DMS153 treated with DMSO at 0.1 percent for 48 hours (cell line): ENCODE measurements around the gene ZNF215.
"Not testable (repeated sequence)": the region's sequence is repeated elsewhere in the genome, so short reads cannot be mapped to it uniquely, and the experiment has no call there.

Experiments
- DNase-seq: peaks from one replicate; lab custom pipeline; 2025; ENCODE audit not compliant: unreplicated experiment; lab: John Stamatoyannopoulos, UW

Gene ZNF215

DNA sequence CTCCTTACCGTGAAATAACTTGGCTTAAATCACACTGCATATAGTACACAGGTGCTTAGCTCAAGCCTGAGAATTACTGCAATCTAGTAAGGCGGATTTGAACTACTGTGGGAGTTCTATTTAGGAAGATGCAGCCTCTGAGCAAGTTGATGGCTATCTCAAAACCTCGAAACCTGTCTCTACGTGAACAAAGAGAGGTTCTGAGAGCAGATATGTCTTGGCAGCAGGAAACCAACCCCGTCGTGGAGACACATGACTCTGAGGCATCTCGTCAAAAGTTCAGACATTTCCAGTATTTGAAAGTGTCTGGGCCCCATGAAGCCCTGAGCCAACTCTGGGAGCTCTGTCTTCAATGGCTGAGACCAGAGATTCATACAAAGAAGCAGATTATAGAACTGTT lies 5.9 kb downstream of the ZNF215 start:
- no peak for DNase-seq

DNA sequence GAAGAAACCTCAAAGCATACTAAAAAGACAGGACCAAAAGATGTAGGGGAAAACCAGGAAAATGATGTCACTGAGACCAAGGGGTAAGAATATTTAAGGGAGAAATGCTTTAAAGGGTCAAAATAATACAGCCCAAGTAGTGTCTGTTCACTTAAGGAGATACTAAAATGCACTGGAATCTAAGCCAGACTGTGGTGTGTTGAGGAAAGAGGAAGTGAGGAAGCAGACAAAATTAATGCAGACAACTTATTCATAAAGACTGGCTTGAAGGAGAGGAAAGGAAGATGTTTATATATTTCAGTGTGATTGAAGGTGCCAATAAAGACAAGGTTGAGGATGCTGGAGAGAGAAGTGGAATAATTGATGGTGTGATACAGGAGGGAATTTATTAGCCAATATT lies 15.7 kb downstream of the ZNF215 start:
- DNase-seq: no peak

DNA sequence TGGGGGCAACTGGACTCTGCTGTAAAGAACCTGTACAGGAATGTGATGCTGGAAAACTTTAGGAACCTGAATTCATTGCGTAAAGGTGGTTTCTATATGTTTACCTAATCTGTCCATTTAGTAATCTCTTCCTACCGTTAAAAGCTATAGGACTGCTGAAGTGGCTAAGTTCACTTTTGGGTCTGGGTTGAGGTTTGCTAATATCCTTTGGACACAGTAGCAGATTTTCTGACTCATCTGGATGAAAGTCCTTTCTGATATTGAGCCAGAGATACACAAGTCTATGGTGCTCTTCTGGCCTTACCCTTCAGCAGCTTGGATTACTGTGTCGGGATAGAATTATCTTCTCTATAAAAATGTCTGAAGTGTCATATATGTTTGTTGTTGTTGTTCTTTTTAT lies 16.9 kb downstream of the ZNF215 start:
- DNase-seq: no peak

DNA sequence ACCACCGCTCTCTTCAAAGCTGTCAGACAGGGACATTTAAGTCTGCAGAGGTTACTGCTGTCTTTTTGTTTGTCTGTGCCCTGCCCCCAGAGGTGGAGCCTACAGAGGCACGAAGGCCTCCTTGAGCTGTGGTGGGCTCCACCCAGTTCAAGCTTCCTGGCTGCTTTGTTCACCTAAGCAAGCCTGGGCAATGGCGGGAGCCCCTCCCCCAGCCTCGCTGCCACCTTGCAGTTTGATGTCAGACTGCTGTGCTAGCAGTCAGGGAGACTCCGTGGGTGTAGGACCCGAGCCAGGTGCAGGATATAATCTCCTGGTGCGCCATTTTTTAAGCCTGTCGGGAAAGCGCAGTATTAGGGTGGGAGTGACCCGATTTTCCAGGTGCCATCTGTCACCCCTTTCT lies 28.0 kb downstream of the ZNF215 start:
- DNase-seq: not testable (repeated sequence)

DNA sequence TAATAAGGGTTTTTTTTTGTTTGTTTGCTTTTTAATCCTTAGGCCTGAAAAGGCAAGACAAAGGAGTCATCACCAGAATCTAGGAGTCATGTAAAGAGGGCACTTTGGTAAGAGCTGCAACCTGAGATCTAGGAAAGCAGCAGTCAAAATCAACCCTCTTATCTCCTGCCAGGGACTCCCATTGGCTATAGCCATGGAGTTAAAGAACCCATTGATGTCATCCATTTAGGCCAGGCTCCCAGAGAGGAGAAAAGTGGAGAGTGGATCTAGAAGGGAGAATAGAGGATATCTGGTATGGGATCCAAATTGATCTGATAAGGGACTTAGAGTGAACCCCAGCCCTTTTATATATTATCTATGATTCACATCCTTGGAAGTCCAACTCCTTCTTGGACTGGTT lies 35.9 kb downstream of the ZNF215 start:
- no peak for DNase-seq

DNA sequence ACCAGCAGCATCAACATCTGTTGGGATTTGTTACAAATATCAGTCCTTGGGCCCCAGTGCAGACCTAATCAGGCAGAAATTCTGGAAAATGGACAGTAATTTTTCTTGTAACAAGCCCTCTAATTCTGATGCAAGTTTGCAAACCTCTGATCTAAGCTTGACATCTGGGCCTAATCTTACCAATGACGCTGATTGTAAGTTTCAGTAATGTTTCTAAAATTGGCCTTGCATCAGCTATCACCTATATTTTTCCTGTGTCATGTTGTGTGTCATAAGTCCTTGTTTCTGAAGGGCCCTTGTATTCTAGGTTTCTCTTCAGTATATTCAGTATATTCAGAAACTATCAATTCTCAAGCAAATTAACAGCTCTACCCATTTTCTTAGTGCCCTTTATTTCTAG lies 36.4 kb downstream of the ZNF215 start:
- DNase-seq: no peak

DNA sequence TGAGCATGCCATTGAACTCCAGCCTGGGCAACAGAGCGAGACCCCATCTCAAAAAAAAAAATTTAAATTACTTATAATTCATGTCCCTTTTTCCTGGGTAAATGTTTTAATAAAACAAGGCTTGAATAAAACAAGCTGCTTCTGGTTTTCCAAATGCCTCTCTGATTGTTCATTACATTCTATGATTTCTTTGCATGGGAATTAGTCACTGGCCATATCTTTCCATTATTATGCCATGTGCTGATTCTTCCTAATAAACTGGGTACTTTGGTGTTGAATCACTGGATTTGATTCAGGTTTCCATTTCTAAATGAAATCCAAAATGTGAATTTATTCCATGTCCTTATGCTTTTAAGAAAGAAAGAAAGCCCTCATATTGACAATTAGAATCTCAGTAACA lies 42.6 kb downstream of the ZNF215 start:
- no peak for DNase-seq

DNA sequence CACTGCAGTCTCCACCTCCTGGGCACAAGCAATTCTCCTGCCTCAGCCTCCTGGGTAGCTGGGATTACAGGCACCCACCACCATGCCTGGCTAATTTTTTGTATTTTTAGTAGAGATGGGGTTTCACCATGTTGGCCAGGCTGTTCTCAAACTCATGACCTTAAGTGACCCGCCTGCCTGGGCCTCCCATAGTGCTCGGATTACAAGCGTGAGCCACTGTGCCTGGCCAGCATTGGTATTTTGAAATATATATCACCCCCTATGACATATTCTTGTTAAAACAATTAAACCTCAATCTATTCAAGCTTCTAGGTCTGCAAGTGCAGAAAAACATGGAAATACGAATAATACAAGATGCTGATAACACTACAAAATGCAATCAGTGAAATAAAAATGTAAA lies 43.6 kb downstream of the ZNF215 start:
- DNase-seq: not testable (repeated sequence)

DNA sequence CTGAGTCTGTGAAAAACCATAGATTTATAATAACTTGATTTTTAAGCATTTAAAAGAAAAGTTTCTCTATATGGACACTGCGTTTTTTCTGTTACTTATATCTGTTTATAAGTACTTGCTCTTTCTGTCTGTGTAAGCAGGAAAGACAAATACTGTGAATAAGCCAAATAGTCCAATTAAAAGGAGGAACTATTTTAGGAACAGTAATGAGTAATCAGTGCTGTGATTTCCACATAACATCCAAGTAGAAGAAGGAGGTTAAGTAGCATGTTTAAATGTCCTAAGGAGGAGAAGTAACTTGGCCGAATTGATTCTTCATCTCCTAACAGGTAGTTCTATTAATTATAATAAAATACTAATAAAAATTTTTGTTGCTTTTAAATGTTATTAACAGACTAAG lies 53.1 kb downstream of the ZNF215 start:
- DNase-seq: no peak

DNA sequence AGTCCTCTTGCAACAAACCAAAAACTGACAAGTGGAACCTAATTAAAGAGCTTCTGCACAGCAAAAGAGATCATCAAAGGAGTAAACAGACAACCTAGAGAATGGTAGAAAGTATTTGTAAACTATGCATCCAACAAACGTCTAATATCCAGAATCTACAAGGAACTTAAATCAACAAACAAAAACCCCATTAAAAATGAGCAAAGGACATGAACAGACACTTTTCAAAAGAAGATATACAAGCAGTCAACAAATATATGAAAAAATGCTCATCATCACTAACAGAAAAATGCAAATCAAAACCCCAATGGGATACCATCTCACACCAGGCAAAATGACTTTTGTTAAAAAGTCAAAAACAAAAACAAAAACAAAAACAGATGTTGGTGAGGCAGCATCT lies 60.3 kb downstream of the ZNF215 start:
- DNase-seq: no peak

DNA sequence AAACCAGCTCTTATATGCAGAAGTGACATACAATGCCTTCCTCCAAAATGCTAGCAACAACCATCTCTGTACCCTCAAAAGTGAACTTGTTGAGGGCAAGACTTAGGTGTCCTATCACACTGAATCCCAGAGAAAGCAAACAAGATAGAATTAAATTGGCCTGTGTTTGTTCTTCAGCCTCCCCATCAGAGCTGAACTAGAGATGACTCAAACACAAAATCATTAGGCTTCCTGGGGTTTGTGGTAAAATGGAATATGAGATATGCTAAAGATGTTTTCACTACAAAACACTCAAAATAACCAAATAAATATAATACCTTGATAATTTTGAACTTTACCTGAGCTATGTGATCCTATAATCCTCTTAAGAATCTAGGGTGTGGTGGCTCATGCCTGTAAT lies 62.3 kb downstream of the ZNF215 start:
- DNase-seq: no peak

DNA sequence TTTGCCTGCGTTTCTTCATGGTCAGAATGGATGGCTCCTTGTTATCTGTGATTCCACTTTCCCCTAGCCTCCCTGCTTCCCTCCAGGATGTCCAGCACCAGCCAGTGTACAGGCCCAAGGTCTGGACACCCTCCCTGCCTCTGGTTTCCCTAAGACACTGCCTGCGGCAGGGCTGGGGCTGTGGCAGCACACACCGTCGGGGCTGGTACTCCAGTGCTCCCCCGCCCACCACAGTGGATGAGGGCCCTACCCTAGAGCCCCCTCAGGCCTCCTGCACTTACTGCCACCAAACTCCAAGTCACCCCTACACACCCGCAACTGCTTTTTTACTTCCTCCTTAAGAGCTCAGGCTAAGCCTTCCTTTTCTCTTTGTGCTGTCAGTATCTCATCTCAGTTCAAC lies 65.0 kb downstream of the ZNF215 start:
- DNase-seq: no peak

DNA sequence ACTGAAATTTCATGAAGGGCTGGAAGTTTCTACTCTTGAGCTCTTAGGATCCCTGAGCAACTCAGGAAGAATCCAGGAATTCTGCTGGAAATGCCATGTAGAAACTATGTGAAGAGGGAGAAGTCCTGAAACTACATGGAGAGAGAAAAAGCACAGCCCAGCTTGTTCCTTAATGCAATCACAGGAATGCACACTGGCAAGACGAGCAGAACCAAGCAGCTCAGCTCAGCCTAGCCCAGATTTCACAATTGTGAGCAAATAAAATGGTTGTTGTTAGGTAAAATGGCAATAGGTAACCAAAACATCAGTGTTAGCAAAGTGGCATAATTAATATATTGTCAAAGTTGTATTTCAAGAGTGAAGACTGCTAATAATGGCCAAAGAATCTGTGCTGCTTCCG lies 65.8 kb downstream of the ZNF215 start:
- DNase-seq: no peak

DNA sequence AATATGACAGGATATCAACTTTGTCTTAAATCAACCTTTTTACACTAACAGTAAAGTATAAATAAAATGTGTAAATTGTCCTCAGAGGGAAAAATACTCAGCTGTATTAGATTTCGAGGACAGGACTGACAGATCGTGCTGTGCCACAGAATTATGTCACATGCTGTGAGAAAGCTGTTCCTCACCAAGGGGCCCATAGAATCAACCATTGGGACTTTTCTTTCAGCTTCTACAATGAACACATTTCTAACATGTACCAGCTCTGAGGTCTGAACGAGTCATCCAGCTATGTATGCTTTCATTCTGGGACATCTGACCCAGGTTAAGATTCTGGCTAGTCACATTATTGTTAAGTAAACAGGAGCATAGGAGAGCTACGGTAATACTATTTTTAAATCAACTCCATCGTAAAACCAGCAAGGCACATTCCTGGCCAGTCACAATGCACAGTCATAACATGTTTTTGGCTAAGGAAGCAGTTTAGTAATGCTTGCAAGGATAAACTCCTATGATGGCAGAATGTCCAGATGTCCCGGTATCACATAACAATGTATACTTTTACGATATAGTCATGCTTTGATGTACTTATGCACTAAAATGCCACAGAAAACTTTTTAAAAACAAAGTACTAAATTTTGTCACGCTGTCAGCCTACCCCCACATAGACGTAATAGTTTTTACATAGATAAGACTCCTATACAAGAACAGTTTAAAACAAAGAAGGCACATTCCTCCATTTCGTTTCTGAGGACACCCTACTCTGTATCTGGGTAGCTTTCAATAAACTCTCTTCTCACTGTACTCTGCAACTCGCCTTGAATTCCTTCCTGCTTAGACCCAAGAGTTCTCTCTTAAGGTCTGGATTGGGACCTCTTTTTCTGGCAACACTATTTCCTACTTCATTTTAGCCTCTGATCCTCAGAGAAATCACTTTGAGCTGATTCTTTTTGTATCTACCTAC lies 66.5 kb downstream of the ZNF215 start:
- no peak for DNase-seq

DNA sequence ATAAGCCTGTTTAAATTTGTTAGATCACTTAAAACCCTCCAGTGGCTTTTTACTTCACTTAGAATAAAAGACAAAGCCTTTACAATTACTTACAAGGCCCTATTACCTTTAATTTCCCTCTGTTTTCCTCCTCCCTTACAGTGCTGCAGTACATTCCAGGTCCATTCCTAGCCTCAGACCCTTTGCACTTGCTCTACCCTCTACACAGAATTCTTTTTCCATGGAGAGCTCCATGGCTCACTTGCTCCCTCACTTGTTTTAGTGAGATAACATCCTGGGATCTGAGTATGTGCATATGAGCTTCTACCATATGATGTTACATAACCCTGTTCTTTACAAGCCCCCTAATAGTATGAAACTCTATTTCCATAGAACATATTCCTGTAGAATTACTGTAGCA lies 69.5 kb downstream of the ZNF215 start:
- DNase-seq: no peak

DNA sequence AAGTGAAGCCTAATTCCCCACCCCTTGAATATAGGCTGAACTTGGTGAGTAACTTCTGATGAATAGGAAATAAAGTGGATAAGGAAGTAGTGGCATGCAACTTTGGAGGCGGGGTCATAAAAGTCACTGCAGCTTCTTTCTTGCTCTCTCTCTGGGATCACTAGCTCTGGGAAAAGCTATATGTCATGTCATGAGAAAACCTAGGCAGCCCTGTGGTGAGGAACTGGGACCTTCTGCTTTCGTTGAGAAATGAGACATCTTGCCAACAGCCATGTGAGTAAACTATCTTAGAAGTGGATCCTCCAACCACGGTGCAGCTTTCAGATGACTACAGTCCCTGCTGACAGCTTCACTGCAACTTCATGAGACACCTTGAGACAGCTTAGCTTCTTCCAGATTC lies 78.3 kb downstream of the ZNF215 start:
- no peak for DNase-seq
